ENCODE results near the gene NPAS2.

NPAS2 gene

DNA sequence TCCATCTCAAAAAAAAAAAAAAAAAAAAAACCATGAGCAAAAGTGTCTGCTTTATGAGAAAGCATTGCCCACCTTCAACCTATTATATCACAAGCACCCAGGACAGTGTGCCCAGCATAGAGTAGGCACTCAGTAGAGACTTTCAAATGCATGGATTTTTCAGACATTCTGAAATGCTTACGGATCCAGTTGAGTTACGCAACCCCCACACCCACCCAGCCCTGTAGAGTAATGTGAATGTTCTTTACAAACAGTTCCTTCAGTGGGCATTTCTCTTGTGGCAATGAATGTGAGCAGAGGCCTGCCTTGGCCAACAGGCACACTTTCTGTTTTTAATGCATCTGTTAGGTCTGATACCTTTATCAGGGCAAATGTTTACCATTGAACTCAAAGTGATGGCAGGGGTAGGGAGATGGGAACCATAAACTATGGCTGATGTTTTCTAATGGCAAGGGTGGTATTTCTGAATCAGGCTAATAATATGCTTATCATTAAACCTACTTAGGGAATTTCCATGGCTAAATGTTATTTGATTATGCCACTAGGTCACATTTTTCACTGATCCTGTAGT, 117.1 kb downstream of the NPAS2 start:
- TF ChIP-seq, protein P1, sequence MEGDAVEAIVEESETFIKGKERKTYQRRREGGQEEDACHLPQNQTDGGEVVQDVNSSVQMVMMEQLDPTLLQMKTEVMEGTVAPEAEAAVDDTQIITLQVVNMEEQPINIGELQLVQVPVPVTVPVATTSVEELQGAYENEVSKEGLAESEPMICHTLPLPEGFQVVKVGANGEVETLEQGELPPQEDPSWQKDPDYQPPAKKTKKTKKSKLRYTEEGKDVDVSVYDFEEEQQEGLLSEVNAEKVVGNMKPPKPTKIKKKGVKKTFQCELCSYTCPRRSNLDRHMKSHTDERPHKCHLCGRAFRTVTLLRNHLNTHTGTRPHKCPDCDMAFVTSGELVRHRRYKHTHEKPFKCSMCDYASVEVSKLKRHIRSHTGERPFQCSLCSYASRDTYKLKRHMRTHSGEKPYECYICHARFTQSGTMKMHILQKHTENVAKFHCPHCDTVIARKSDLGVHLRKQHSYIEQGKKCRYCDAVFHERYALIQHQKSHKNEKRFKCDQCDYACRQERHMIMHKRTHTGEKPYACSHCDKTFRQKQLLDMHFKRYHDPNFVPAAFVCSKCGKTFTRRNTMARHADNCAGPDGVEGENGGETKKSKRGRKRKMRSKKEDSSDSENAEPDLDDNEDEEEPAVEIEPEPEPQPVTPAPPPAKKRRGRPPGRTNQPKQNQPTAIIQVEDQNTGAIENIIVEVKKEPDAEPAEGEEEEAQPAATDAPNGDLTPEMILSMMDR (IDR thresholded peaks at IDR 0.05; ENCODE audit: low read depth, low read length, missing control alignments): no peak
- H3K4me3 ChIP-seq (ENCODE audit: low read depth, low read length): no peak overlapping the region
- DNase-seq (ENCODE audit: low read depth): no peak

DNA sequence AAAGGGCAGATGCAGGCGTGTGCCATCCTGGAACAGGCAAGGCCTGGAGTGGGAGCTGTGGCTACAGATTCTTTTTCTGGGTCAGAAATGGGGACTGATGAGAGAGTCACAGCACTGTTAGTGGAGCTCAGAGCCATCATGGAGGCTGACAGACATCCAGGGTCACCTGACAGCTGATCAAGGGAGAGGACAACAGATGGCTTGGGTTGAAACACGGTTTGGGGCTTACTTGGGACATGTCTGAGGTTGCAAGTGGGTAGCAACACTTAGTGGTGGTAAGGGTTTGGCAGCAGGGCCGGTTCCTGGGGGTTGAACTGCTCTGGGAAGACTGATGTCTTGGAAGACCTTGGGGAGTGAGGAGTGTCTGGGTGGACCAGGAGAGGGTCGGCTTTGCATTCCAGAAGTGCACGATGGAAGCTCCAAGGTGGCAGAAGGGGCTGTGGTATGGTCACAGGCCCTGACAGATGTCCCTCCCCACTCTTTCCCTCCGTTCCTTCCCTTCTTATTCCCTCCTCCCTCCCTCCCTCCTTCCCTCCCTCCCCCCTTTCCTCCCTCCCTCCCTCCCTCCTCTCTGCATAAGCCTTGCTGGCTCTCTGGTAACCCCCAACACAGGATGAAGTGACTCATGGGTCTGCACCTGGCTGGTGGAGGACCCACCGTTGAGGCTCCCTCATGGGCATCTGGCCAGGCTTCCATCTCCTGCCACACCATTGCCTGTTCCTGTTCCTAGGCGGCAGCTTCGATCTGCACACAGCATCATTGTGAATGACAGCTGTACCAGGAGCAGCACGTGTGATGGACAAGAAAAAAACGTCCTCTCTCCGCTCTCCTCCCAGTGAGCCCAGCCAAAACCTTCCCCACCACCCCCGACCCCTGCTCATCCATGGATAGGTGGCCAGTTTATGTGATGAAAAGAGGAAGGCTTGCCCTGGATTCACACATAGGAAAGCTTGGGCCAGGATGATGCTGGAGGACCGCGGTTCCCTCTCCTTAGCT, 118.4 kb downstream of the NPAS2 start:
- no peak for DNase-seq (ENCODE audit: low read depth)
- TF ChIP-seq, protein P1 (IDR thresholded peaks at IDR 0.05; ENCODE audit: low read depth, low read length, missing control alignments): no peak
- no peak overlapping the region for H3K4me3 ChIP-seq (ENCODE audit: low read depth, low read length)

DNA sequence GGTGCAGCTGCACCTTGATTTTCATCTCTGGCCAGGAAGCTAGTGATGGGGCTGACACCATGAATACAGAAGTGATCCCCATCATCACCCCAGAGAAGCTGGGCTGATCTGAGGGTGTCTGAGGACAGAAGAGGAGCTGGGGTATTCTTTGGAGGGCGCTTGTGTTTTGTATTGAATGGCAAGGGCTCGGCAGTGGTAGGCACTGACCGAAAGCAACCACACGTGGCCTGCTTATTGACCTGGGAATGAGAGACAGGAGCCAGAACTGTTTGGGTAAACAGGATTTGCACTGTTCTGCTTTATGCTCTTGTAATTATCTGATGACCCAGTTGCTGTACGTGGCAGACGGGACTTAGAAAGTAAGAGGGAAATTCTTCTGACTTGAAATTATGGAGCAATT, 119.5 kb downstream of the NPAS2 start:
- no peak overlapping the region for H3K4me3 ChIP-seq (ENCODE audit: low read depth, low read length)
- DNase-seq (ENCODE audit: low read depth): no peak
- TF ChIP-seq, protein P1 (IDR thresholded peaks at IDR 0.05; ENCODE audit: low read depth, low read length, missing control alignments): no peak

DNA sequence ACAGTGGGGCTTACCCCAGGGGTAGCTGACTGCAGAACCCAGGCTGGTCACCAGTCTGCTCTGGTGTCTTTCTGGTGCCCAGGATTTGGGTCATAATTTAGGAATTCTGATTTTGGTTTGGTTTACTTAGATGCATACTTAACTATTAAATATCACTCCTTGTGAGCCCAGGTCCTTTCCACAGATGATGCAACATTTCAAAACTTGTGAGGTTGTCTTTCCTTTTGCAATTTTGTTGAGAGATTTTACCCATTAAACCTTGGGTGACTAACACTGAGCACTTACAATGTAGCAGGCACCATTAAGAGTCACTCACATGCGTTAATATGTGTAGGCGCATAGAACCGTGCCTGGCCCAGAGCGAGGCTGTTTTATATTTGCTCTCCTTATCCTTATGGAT, 120.3 kb downstream of the NPAS2 start:
- no peak for DNase-seq (ENCODE audit: low read depth)
- TF ChIP-seq, protein P1 (IDR thresholded peaks at IDR 0.05; ENCODE audit: low read depth, low read length, missing control alignments): no peak
- H3K4me3 ChIP-seq (ENCODE audit: low read depth, low read length): no peak overlapping the region

DNA sequence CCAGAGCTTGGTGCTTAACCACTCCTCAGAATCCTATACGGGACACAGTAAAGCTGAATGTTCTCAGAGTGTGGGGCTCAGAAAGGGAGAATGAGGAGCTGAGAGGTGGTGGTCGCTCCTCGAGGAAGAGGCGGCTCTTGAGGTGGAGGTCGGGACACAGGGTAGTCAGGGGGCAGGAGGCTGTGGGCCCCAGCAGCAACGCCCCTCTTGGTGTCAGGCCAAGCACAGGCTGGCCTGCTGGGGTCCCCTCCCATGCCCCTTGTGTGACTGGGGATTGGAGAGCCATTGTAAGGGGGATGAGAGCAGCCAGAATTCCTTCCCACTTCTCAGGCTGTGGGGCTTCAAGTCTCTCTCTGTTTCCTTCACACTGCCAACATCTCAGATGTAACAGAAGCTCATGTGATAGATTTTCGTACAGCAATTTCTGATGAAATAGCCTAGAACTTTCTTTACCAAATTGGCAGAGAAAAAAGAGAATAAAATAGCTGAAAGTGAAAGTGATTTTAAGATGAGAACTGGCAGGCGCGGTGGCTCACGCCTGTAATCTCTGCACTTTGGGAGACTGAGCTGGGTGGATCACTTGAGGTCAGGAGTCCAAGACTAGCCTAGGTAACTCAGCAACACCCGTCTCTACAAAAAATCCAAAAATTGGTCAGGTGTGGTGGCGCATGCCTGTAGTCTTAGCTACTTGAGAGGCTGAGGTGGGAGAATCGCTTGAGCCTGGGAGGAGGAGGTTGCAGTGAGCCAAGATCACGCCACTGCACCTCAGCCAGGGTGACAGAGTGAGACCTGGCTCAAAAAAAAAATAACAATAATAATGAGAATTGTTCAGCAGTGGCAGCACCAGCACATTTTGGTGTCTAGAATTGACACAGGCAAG, 121.1 kb downstream of the NPAS2 start:
- TF ChIP-seq, protein P1 (IDR thresholded peaks at IDR 0.05; ENCODE audit: low read depth, low read length, missing control alignments): no peak
- no peak for DNase-seq (ENCODE audit: low read depth)
- H3K4me3 ChIP-seq (ENCODE audit: low read depth, low read length): no peak overlapping the region

DNA sequence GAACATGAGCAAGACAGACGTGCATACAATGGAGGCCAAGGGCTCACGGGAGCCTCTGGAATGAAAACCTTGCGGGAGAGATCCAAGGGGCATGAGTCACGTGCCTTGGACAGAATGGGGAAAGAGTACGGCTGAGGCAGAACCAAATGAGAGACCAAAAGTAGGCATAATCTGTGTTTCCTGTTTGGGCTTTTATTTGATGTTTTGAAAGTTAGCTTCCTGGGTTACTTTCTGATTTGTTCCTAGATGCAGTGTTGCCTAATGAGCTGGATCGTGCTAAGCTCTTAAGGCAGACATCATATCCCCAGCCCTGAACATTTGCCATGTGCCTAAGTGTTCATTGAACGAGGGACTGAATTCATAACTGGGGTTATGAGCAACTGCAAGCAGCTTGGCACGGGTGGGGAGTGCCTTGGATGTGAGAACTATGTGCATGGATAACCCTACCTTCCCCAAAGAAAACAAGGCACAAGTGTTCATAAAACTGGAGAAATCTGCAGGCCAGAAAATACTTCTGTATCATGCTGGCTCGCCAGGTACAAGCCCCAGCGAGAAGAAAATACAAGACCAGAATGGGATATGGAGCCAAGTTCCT, 121.8 kb downstream of the NPAS2 start:
- H3K4me3 ChIP-seq (ENCODE audit: low read depth, low read length): no peak overlapping the region
- TF ChIP-seq, protein P1 (IDR thresholded peaks at IDR 0.05; ENCODE audit: low read depth, low read length, missing control alignments): no peak
- DNase-seq (ENCODE audit: low read depth): no peak
